Measurements from ENCODE around the gene USP9X. TPM values are rescaled to one million over a fixed set of nuclear protein-coding genes. Genes with fewer than 3 reads are reported as not detected.

Gene USP9X
- total RNA-seq, 1 experiment from 2014 or later: 89.2 TPM

GRCh38 chrX:41257801-41258200, 172.6 kb downstream of the USP9X start:
- H3K36me3 Mint-ChIP-seq (ENCODE audit: insufficient read depth, unreplicated experiment): peaks cover 5% of the 10 kb centered on the region
- no peak overlapping the region for H3K27ac Mint-ChIP-seq (ENCODE audit: unreplicated experiment)
- intact Hi-C loops (cut with micrococcal nuclease; ENCODE audit: unreplicated experiment): no loop called here
- peaks cover 3% of the 10 kb centered on the region for H3K9me3 Mint-ChIP-seq (ENCODE audit: low read depth, unreplicated experiment)
- H3K27me3 Mint-ChIP-seq (ENCODE audit: unreplicated experiment): no peaks in the 10 kb centered on the region
- DNase-seq: no peak
- BruUV-seq (replicated peaks): no TSS peak
- CTCF ChIA-PET: no interaction called here
- peaks cover 8% of the 10 kb centered on the region for H3K4me1 Mint-ChIP-seq (ENCODE audit: low read depth, unreplicated experiment)
- TF ChIP-seq CTCF (IDR thresholded peaks at IDR 0.05; ENCODE audit: unreplicated experiment): no peak
- no peak overlapping the region for H3K4me3 Mint-ChIP-seq (ENCODE audit: low read depth, unreplicated experiment)

GRCh38 chrX:41258226-41258625, 173.0 kb downstream of the USP9X start:
- intact Hi-C loops (cut with micrococcal nuclease; ENCODE audit: unreplicated experiment): no loop called here
- DNase-seq: no peak
- Mint-ChIP-seq H3K9me3 (ENCODE audit: low read depth, unreplicated experiment) (peaks cover 3% of the 10 kb centered on the region), H3K4me1 (ENCODE audit: low read depth, unreplicated experiment) (peaks cover 4% of the 10 kb centered on the region), H3K36me3 (ENCODE audit: insufficient read depth, unreplicated experiment) (peaks cover 5% of the 10 kb centered on the region), H3K4me3 (ENCODE audit: low read depth, unreplicated experiment) (no peak overlapping the region), H3K27me3 (ENCODE audit: unreplicated experiment) (no peaks in the 10 kb centered on the region), H3K27ac (ENCODE audit: unreplicated experiment) (no peak overlapping the region)
- CTCF ChIA-PET: no interaction called here
- BruUV-seq (replicated peaks): no TSS peak
- TF ChIP-seq CTCF (IDR thresholded peaks at IDR 0.05; ENCODE audit: unreplicated experiment): no peak

- CTCF ChIA-PET: no interaction called here
- H3K9me3 Mint-ChIP-seq (ENCODE audit: low read depth, unreplicated experiment): peaks cover 3% of the 10 kb centered on the region
- no peaks in the 10 kb centered on the region for H3K27me3 Mint-ChIP-seq (ENCODE audit: unreplicated experiment)
- no peaks in the 10 kb centered on the region for H3K36me3 Mint-ChIP-seq (ENCODE audit: insufficient read depth, unreplicated experiment)
- H3K4me1 Mint-ChIP-seq (ENCODE audit: low read depth, unreplicated experiment): no peaks in the 10 kb centered on the region
- H3K4me3 Mint-ChIP-seq (ENCODE audit: low read depth, unreplicated experiment): no peak overlapping the region
- intact Hi-C loops (cut with micrococcal nuclease; ENCODE audit: unreplicated experiment): no loop called here
- no TSS peak for BruUV-seq (replicated peaks)
- no peak for DNase-seq
- no peak overlapping the region for H3K27ac Mint-ChIP-seq (ENCODE audit: unreplicated experiment)
- TF ChIP-seq CTCF (IDR thresholded peaks at IDR 0.05; ENCODE audit: unreplicated experiment): no peak
Observed at GRCh38 chrX:41258871-41259270, 173.6 kb downstream of the USP9X start.

GRCh38 chrX:41259516-41259915, 174.3 kb downstream of the USP9X start:
- Mint-ChIP-seq H3K9me3 (ENCODE audit: low read depth, unreplicated experiment) (peaks cover 3% of the 10 kb centered on the region), H3K4me3 (ENCODE audit: low read depth, unreplicated experiment) (no peak overlapping the region), H3K36me3 (ENCODE audit: insufficient read depth, unreplicated experiment) (no peaks in the 10 kb centered on the region), H3K27ac (ENCODE audit: unreplicated experiment) (no peak overlapping the region), H3K27me3 (ENCODE audit: unreplicated experiment) (no peaks in the 10 kb centered on the region), H3K4me1 (ENCODE audit: low read depth, unreplicated experiment) (no peaks in the 10 kb centered on the region)
- intact Hi-C loops (cut with micrococcal nuclease; ENCODE audit: unreplicated experiment): no loop called here
- TF ChIP-seq CTCF (IDR thresholded peaks at IDR 0.05; ENCODE audit: unreplicated experiment): no peak
- CTCF ChIA-PET: no interaction called here
- DNase-seq: no peak
- BruUV-seq (replicated peaks): no TSS peak

- DNase-seq: no peak
- CTCF ChIA-PET: no interaction called here
- peaks cover 3% of the 10 kb centered on the region for H3K9me3 Mint-ChIP-seq (ENCODE audit: low read depth, unreplicated experiment)
- intact Hi-C loops (cut with micrococcal nuclease; ENCODE audit: unreplicated experiment): no loop called here
- H3K36me3 Mint-ChIP-seq (ENCODE audit: insufficient read depth, unreplicated experiment): no peaks in the 10 kb centered on the region
- no peaks in the 10 kb centered on the region for H3K27me3 Mint-ChIP-seq (ENCODE audit: unreplicated experiment)
- BruUV-seq (replicated peaks): no TSS peak
- H3K4me3 Mint-ChIP-seq (ENCODE audit: low read depth, unreplicated experiment): no peak overlapping the region
- no peak overlapping the region for H3K27ac Mint-ChIP-seq (ENCODE audit: unreplicated experiment)
- peaks cover 8% of the 10 kb centered on the region for H3K4me1 Mint-ChIP-seq (ENCODE audit: low read depth, unreplicated experiment)
- TF ChIP-seq CTCF (IDR thresholded peaks at IDR 0.05; ENCODE audit: unreplicated experiment): no peak
Observed at GRCh38 chrX:41265615-41266014, 180.4 kb downstream of the USP9X start.

Measured in Calu3 (cell line).